ENCODE measurements around the gene ARCN1. TPM values are rescaled to one million over a fixed set of nuclear protein-coding genes. Genes with fewer than 3 reads are reported as not detected.

Gene ARCN1
- total and polyA plus RNA-seq, 2 of the 4 experiments (the other 2 are of a cell fraction): 148 to 212 TPM

DNA sequence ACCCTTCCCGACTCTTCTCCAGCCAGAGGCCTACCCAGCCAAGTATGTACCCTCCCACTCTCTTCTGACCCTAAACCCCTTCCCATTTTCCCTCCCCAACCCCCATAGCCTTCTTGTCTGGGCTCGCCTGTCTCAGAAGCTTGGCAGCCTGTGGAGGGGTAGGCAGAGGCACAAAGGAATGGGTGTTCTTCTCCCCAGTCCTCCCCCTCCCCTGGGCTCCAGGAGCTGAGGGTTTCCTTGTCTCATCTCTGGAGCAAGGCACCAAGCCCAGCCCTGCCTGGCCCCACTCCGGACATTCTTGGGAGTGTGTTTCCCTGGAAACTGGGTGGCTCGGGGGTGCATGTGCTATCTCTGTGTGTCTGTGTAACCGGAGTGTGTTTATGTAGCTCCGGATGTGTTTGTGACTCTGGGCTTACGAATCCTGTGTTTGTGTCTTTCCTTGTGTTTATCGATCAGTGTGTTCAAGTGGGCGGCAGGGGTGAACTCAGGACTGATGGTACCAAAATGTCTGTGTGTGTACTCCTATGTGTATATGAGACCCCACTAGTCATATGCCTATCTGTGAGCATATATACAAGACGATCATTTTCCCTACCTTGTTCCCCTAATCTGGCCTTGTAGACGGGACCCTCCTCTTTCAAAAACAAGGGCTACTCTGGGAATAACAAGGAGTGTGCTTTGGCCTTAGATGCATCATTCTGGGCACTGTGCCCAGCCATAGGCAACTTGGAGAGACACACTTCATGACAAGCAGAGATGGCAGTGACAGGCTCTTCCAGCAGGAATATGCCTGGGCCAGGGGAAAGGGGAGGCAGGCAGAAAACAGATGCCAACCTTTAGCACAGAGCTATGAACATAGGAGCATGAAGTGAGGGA, 46.1 kb downstream of the ARCN1 start:
- peak overlapping the region; percentile 76 for H3K9ac ChIP-seq (ENCODE audit: low read depth, low read length)
- peak overlapping the region; percentile 95 for H2AK5ac ChIP-seq (ENCODE audit: low read depth, low read length)
- peak overlapping the region; percentile 99 for H3K4ac ChIP-seq (ENCODE audit: low read depth, low read length)
- peak overlapping the region; percentile 83 for H2AFZ ChIP-seq (replicated peaks; ENCODE audit: low read length, poor library complexity)
- WGBS, 2 experiments (ENCODE audit: extremely low coverage in 2 of 2, insufficient read length in 1 of 2): no CpG with 5 or more reads among the region's 11 CpGs
- H3K4me1 ChIP-seq (ENCODE audit: control insufficient read depth, insufficient read depth, low read length): peaks cover 45% of the 10 kb centered on the region
- H2BK5ac ChIP-seq (ENCODE audit: low read depth, low read length, poor library complexity, severe bottlenecking): peak overlapping the region; percentile 98
- in situ Hi-C loops (cut with MboI; ENCODE audit: low sequenced_read_pairs): no loop called here
- peak overlapping the region; percentile 95 for H3K27ac ChIP-seq (ENCODE audit: insufficient read depth, low read length)
- H3K9me3 ChIP-seq (ENCODE audit: control insufficient read depth, insufficient read depth, low read length): no peaks in the 10 kb centered on the region
- BruUV-seq (replicated peaks): no TSS peak
- H4K5ac ChIP-seq (ENCODE audit: low read depth, low read length): peak overlapping the region; percentile 85
- peak; percentile 96 for DNase-seq
- H3K56ac ChIP-seq (ENCODE audit: extremely low read depth, insufficient read depth, low read length): peak overlapping the region; percentile 97
- H3K9me1 ChIP-seq (ENCODE audit: insufficient read depth, low read length): peaks cover 39% of the 10 kb centered on the region
- peak; percentile 40 for ATAC-seq (ENCODE audit: low read depth)
- peak overlapping the region; percentile 57 for H3K4me2 ChIP-seq (ENCODE audit: low read depth, low read length)
- peak overlapping the region; percentile 85 for H3K18ac ChIP-seq (ENCODE audit: low read depth, low read length)
- intact Hi-C loops (cut with micrococcal nuclease): loop anchor here (1.0 kb wide), 1 partner anchor 10 kb away; no protein-coding TSS in a partner anchor
- H2BK15ac ChIP-seq (ENCODE audit: low read depth, low read length): peak overlapping the region; percentile 96; the same call in 2 of the 3 replicates
- POLR2A ChIA-PET (ENCODE audit: unreplicated experiment): interaction anchor here (1.0 to 4.4 kb wide), 3 partner anchors 10 to 291 kb away, joined by 3 to 36 read pairs (median 6); partner anchors contain the start of gene PHLDB1
- dilution Hi-C loops (cut with HindIII; ENCODE audit: low sequenced_read_pairs, unreplicated experiment): no loop called here
- CTCF ChIA-PET: interaction anchor here (0.6 to 0.7 kb wide), 2 partner anchors 18 to 23 kb away, joined by 3 read pairs; no protein-coding TSS in a partner anchor
- H2BK20ac ChIP-seq (ENCODE audit: low read depth, low read length): peak overlapping the region; percentile 95
- H2AK9ac ChIP-seq (replicated peaks; ENCODE audit: low read depth, low read length, poor library complexity): peak overlapping the region; percentile 99
- no peak overlapping the region for H3K4me3 ChIP-seq (ENCODE audit: insufficient read depth, low read depth, low read length)
- H4K20me1 ChIP-seq (ENCODE audit: insufficient read depth, low read length): peaks cover 26% of the 10 kb centered on the region
- peak overlapping the region; percentile 88 for H3K14ac ChIP-seq (replicated peaks; ENCODE audit: low read depth, low read length)
- H3K79me1 ChIP-seq (ENCODE audit: low read depth in 1 of 2, low read length in 2 of 2): peaks cover 34 to 73% of the 10 kb centered on the region in 2 experiments; a peak in 3 of 4 replicates
- no peaks in the 10 kb centered on the region for H3K27me3 ChIP-seq (ENCODE audit: control insufficient read depth, insufficient read depth, low read length)
- peak overlapping the region; percentile 83 to 93 for H4K8ac ChIP-seq (ENCODE audit: low read depth in 2 of 2, low read length in 2 of 2)
- H2BK120ac ChIP-seq (ENCODE audit: low read depth, low read length): peak overlapping the region; percentile 97
- peak overlapping the region; percentile 99 for H3K23ac ChIP-seq (ENCODE audit: low read depth, low read length)
- peaks cover 40% of the 10 kb centered on the region for H3K36me3 ChIP-seq (ENCODE audit: control insufficient read depth, insufficient read depth, low read length)
- H4K91ac ChIP-seq (ENCODE audit: insufficient read depth, low read depth, low read length): peak overlapping the region; percentile 97
- TF ChIP-seq BHLHE40 (IDR thresholded peaks at IDR 0.05; ENCODE audit: low read depth, low read length): peak; percentile 69; the same call in 1 of the 2 replicates
- no peak for TF ChIP-seq RCOR1 (IDR thresholded peaks at IDR 0.05; ENCODE audit: insufficient replicate concordance, low read length)
- no peak; the same call in 1 of the 2 replicates for TF ChIP-seq SMC3 (IDR thresholded peaks at IDR 0.05; ENCODE audit: low read depth, low read length)
- TF ChIP-seq RFX5 (IDR thresholded peaks at IDR 0.05; ENCODE audit: low read depth, low read length): no peak
- TF ChIP-seq POLR2A (IDR thresholded peaks at IDR 0.05; ENCODE audit: low read depth, low read length): peak; percentile 50
- TF ChIP-seq MXI1 (IDR thresholded peaks at IDR 0.05; ENCODE audit: borderline replicate concordance, low read depth, low read length): 0 out of 2 replicates have a peak, but pooled peaks have one; percentile 55
- TF ChIP-seq MAFK (IDR thresholded peaks at IDR 0.05; ENCODE audit: low read depth, low read length): no peak
- TF ChIP-seq, protein P1, sequence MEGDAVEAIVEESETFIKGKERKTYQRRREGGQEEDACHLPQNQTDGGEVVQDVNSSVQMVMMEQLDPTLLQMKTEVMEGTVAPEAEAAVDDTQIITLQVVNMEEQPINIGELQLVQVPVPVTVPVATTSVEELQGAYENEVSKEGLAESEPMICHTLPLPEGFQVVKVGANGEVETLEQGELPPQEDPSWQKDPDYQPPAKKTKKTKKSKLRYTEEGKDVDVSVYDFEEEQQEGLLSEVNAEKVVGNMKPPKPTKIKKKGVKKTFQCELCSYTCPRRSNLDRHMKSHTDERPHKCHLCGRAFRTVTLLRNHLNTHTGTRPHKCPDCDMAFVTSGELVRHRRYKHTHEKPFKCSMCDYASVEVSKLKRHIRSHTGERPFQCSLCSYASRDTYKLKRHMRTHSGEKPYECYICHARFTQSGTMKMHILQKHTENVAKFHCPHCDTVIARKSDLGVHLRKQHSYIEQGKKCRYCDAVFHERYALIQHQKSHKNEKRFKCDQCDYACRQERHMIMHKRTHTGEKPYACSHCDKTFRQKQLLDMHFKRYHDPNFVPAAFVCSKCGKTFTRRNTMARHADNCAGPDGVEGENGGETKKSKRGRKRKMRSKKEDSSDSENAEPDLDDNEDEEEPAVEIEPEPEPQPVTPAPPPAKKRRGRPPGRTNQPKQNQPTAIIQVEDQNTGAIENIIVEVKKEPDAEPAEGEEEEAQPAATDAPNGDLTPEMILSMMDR (conservative IDR thresholded peaks at IDR 0.05; ENCODE audit: low read depth, low read length): no peak
- no peak for TF ChIP-seq CEBPB (IDR thresholded peaks at IDR 0.05; ENCODE audit: low read depth, low read length)
- TF ChIP-seq ELK1 (IDR thresholded peaks at IDR 0.05; ENCODE audit: borderline replicate concordance, low read depth, low read length): no peak
- peak; percentile 85 for TF ChIP-seq FOS (IDR thresholded peaks at IDR 0.05; ENCODE audit: low read depth, low read length)
- no peak for TF ChIP-seq USF2 (IDR thresholded peaks at IDR 0.05; ENCODE audit: low read depth, low read length)
- TF ChIP-seq NFE2L2 (IDR thresholded peaks at IDR 0.05; ENCODE audit: low read depth, low read length): no peak

Measured in IMR-90 (cell line).